ENCODE data around the gene CUBN. TPM values are rescaled to one million over a fixed set of nuclear protein-coding genes. Genes with fewer than 3 reads are reported as not detected.

Gene CUBN
- total RNA-seq, 1 experiment from 2014 or later = 0.46 TPM

- no peak for TF ChIP-seq FOXP4 (CRISPR knock-in tag; IDR thresholded peaks at IDR 0.05)
- no peak for TF ChIP-seq RELA (CRISPR knock-in tag; IDR thresholded peaks at IDR 0.05; ENCODE audit: borderline replicate concordance)
- no peak overlapping the region for H3K27ac Mint-ChIP-seq
- peaks cover 40% of the 10 kb centered on the region for H3K4me1 Mint-ChIP-seq
- POLR2A ChIA-PET = no interaction called here
- peaks cover 9% of the 10 kb centered on the region for H3K9me3 Mint-ChIP-seq
- DNase-seq (ENCODE audit: low spot score) = no peak
- no peaks in the 10 kb centered on the region for H3K27me3 Mint-ChIP-seq (ENCODE audit: low read depth)
- peak overlapping the region; percentile 38; the same call in 1 of the 2 replicates for H3K4me3 Mint-ChIP-seq
- ATAC-seq = no peak
- CTCF ChIA-PET = interaction anchor here (0.8 to 1.3 kb wide), 2 partner anchors 10 to 364 kb away, joined by 3 to 5 read pairs; no protein-coding TSS in a partner anchor
- H3K36me3 Mint-ChIP-seq = no peaks in the 10 kb centered on the region; the same call in 1 of the 2 replicates
These were observed 262.9 kb downstream of the CUBN start for GRCh38 chr10:16866541-16867275.

- Mint-ChIP-seq H3K27me3 (ENCODE audit: low read depth) (no peaks in the 10 kb centered on the region), H3K27ac (no peak overlapping the region), H3K4me3 (no peak overlapping the region), H3K36me3 (no peaks in the 10 kb centered on the region; the same call in 1 of the 2 replicates), H3K4me1 (peaks cover 40% of the 10 kb centered on the region), H3K9me3 (peaks cover 9% of the 10 kb centered on the region)
- CTCF ChIA-PET = no interaction called here
- POLR2A ChIA-PET = no interaction called here
- TF ChIP-seq ELF4 (CRISPR knock-in tag; IDR thresholded peaks at IDR 0.05; ENCODE audit: low read depth) (no peak), FOXP1 (CRISPR knock-in tag; IDR thresholded peaks at IDR 0.05; ENCODE audit: borderline replicate concordance) (no peak), SP1 (CRISPR knock-in tag; conservative IDR thresholded peaks at IDR 0.05) (no peak), SMAD3 (CRISPR knock-in tag; IDR thresholded peaks at IDR 0.05; ENCODE audit: borderline replicate concordance) (no peak), TEAD1 (CRISPR knock-in tag; IDR thresholded peaks at IDR 0.05) (no peak), ZBTB43 (CRISPR knock-in tag; IDR thresholded peaks at IDR 0.05) (no peak), CREB1 (CRISPR knock-in tag; IDR thresholded peaks at IDR 0.05) (no peak), ZNF263 (CRISPR knock-in tag; IDR thresholded peaks at IDR 0.05; ENCODE audit: low read depth) (no peak), ZNF396 (CRISPR knock-in tag; IDR thresholded peaks at IDR 0.05; ENCODE audit: borderline replicate concordance) (no peak), ATF6 (CRISPR knock-in tag; IDR thresholded peaks at IDR 0.05) (no peak), ZNF281 (CRISPR knock-in tag; IDR thresholded peaks at IDR 0.05) (no peak), NFE2L1 (CRISPR knock-in tag; IDR thresholded peaks at IDR 0.05) (no peak)
- DNase-seq (ENCODE audit: low spot score) (no peak), ATAC-seq (no peak)
These were observed 263.8 kb downstream of the CUBN start for GRCh38 chr10:16865766-16866165.

All from WTC11 (cell line).